HEK293T (cell line): Measurements from ENCODE around the gene TNFRSF8.

Experiments used
- CTCF ChIA-PET: fragments of 350-600 bp; formaldehyde crosslinking; extraction: SDS; loops from one replicate; lab custom pipeline; 2021; ENCODE audit warnings: antibody characterized with exemption, inconsistent platforms; lab: Yijun Ruan, JAX
- POLR2A ChIA-PET: fragments of 350-600 bp; formaldehyde crosslinking; extraction: SDS; loops from one replicate; lab custom pipeline; 2020; ENCODE audit warnings: antibody characterized with exemption, inconsistent platforms; lab: Yijun Ruan, JAX
- DNase-seq: peaks from one replicate; pipeline ENCODE4 v3.0.0; 2012; ENCODE audit warnings: mixed read lengths; ENCODE audit errors: extremely low spot score
- ARNT ChIP-seq: fragments of 450-650 bp; IDR thresholded peaks from 2 replicates; pipeline ENCODE4 v1.6.1; 2017; ENCODE audit warnings: mild to moderate bottlenecking
- BHLHE40 ChIP-seq: fragments of 450-650 bp; IDR thresholded peaks from 2 replicates; pipeline ENCODE4 v1.6.1; 2016; ENCODE audit warnings: mild to moderate bottlenecking, moderate library complexity, borderline replicate concordance
- CTBP1 ChIP-seq: fragments of 450-650 bp; IDR thresholded peaks from 2 replicates; pipeline ENCODE4 v1.6.1; 2016; ENCODE audit warnings: borderline replicate concordance
- ELF4 ChIP-seq: fragments of 450-650 bp; IDR thresholded peaks from 2 replicates; pipeline ENCODE4 v1.6.1; 2017; ENCODE audit warnings: antibody characterized with exemption
- FOXA1 ChIP-seq: fragments of 450-650 bp; IDR thresholded peaks from 2 replicates; pipeline ENCODE4 v1.6.1; 2016; ENCODE audit warnings: mild to moderate bottlenecking
- FOXK2 ChIP-seq: fragments of 450-650 bp; IDR thresholded peaks from 2 replicates; pipeline ENCODE4 v1.6.1; 2016; ENCODE audit warnings: mild to moderate bottlenecking
- FOXM1 ChIP-seq: fragments of 450-650 bp; IDR thresholded peaks from 2 replicates; pipeline ENCODE4 v1.6.1; 2017; ENCODE audit warnings: mild to moderate bottlenecking, borderline replicate concordance
- HDGF ChIP-seq: fragments of 450-650 bp; IDR thresholded peaks from 2 replicates; pipeline ENCODE4 v1.6.1; 2017; ENCODE audit warnings: antibody characterized with exemption, borderline replicate concordance
- L3MBTL2 ChIP-seq: fragments of 450-650 bp; conservative IDR thresholded peaks from 2 replicates; pipeline ENCODE4 v1.6.1; 2016; ENCODE audit warnings: mild to moderate bottlenecking
- LEF1 ChIP-seq: fragments of 450-650 bp; IDR thresholded peaks from 2 replicates; pipeline ENCODE4 v1.6.1; 2017; ENCODE audit warnings: mild to moderate bottlenecking, borderline replicate concordance
- NFRKB ChIP-seq: fragments of 450-650 bp; IDR thresholded peaks from 2 replicates; pipeline ENCODE4 v1.6.1; 2016; ENCODE audit warnings: mild to moderate bottlenecking, moderate library complexity
- PKNOX1 ChIP-seq: fragments of 450-650 bp; IDR thresholded peaks from 2 replicates; pipeline ENCODE4 v1.6.1; 2016
- SP1 ChIP-seq: fragments of 450-650 bp; IDR thresholded peaks from 2 replicates; pipeline ENCODE4 v1.6.1; 2017
- SUZ12 ChIP-seq: fragments of 450-650 bp; IDR thresholded peaks from 2 replicates; pipeline ENCODE4 v1.6.1; 2016; ENCODE audit warnings: mild to moderate bottlenecking
- TARDBP ChIP-seq: fragments of 450-650 bp; IDR thresholded peaks from 2 replicates; pipeline ENCODE4 v1.6.1; 2016
- ZNF384 ChIP-seq: fragments of 450-650 bp; IDR thresholded peaks from 2 replicates; pipeline ENCODE4 v1.6.1; 2016

Gene TNFRSF8

GRCh38 chr1:12146343-12147112 is 83.4 kb downstream of the TNFRSF8 start:
- TF ChIP-seq BHLHE40 (no peak), CTBP1 (no peak), SUZ12 (no peak), L3MBTL2 (no peak), TARDBP (no peak), ELF4 (no peak), ARNT (no peak), FOXA1 (no peak), FOXM1 (no peak), PKNOX1 (no peak), FOXK2 (no peak), HDGF (no peak), LEF1 (no peak), ZNF384 (no peak), SP1 (no peak), NFRKB (no peak)
- no peak for DNase-seq
- CTCF ChIA-PET, result interaction anchor here (0.7 kb wide), 1 partner anchor 21 kb away, joined by 3 read pairs; no protein-coding TSS in a partner anchor
- POLR2A ChIA-PET, result no interaction called here

GRCh38 chr1:12147201-12147701 is 84.1 kb downstream of the TNFRSF8 start:
- TF ChIP-seq SP1 (no peak), CTBP1 (no peak), PKNOX1 (no peak), BHLHE40 (no peak), L3MBTL2 (no peak), NFRKB (no peak), ZNF384 (no peak), FOXA1 (no peak)
- DNase-seq, result no peak
- ChIA-PET POLR2A (no interaction called here), CTCF (interaction anchor here (0.7 to 0.8 kb wide), 2 partner anchors 21 to 23 kb away, joined by 3 read pairs; no protein-coding TSS in a partner anchor)

GRCh38 chr1:12148160-12148957 is 85.3 kb downstream of the TNFRSF8 start:
- no peak for DNase-seq
- CTCF ChIA-PET, result no interaction called here
- POLR2A ChIA-PET, result no interaction called here

GRCh38 chr1:12148958-12149790 is 86.1 kb downstream of the TNFRSF8 start:
- ChIA-PET POLR2A (no interaction called here), CTCF (no interaction called here)

More at GRCh38 chr1:12148160-12148957, 85.3 kb downstream of the TNFRSF8 start:
- TF ChIP-seq SP1 (no peak), ELF4 (no peak), TARDBP (no peak), PKNOX1 (no peak), HDGF (no peak), BHLHE40 (no peak), NFRKB (no peak), LEF1 (no peak), CTBP1 (no peak), L3MBTL2 (no peak), FOXM1 (no peak), ZNF384 (no peak), SUZ12 (no peak), ARNT (no peak), FOXK2 (no peak), FOXA1 (no peak)

GRCh38 chr1:12149791-12150175 is 86.7 kb downstream of the TNFRSF8 start:
- ChIA-PET CTCF (no interaction called here), POLR2A (no interaction called here)
- DNase-seq, result no peak
- no peak for TF ChIP-seq ZNF384
- TF ChIP-seq HDGF, result no peak
- no peak for TF ChIP-seq FOXK2
- TF ChIP-seq ARNT, result no peak
- no peak for TF ChIP-seq TARDBP

More at GRCh38 chr1:12148958-12149790, 86.1 kb downstream of the TNFRSF8 start:
- no peak for DNase-seq
- TF ChIP-seq ZNF384 (no peak), FOXM1 (no peak), ELF4 (no peak), SP1 (no peak), SUZ12 (no peak), FOXK2 (no peak)
